H7 (cell line): Measurements from ENCODE around the gene LAMTOR5. TPM values are rescaled to one million over a fixed set of nuclear protein-coding genes. Genes with fewer than 3 reads are reported as not detected.
"Not testable (repeated sequence)": the region's sequence is repeated elsewhere in the genome, so short reads cannot be mapped to it uniquely, and the experiment has no call there.

Experiments used
- DNase-seq: peaks from one replicate; pipeline ENCODE4 v3.0.0; 2012
- H3K27me3 ChIP-seq: 2 replicates; pipeline ENCODE4 v1.6.0; 2011; ENCODE audit warnings: mild to moderate bottlenecking, low read length; ENCODE audit not compliant: control insufficient read depth, insufficient read depth
- H3K36me3 ChIP-seq: replicated peaks from 2 replicates; pipeline ENCODE4 v1.5.1; 2011; ENCODE audit warnings: low read length; ENCODE audit not compliant: control insufficient read depth, insufficient read depth
- H3K4me3 ChIP-seq: 2 replicates; pipeline ENCODE4 v1.5.1; 2011; ENCODE audit warnings: low read depth, mild to moderate bottlenecking, control low read depth, low read length, moderate library complexity; ENCODE audit not compliant: insufficient read depth
- total RNA-seq: library from RNA; depleted of rRNA; stranded (reverse); fragments of >200 nt; shearing (Covaris generic); gene quantifications from 2 replicates; pipeline ENCODE4 v1.2.3, GENCODE V29; 2014

Gene LAMTOR5
- total RNA-seq, 1 experiment from 2014 or later = 40.6 TPM

GRCh38 chr1:110437645-110438299, 30.3 kb upstream of the LAMTOR5 start:
- not testable (repeated sequence) for DNase-seq, H3K27me3 ChIP-seq, H3K4me3 ChIP-seq

GRCh38 chr1:110436635-110437034, 29.1 kb upstream of the LAMTOR5 start:
- Histone ChIP-seq H3K36me3 (no peaks in the 10 kb centered on the region), H3K4me3 (no peak overlapping the region), H3K27me3 (no peaks in the 10 kb centered on the region; the same call in 1 of the 2 replicates)
- no peak for DNase-seq

More at GRCh38 chr1:110437645-110438299, 30.3 kb upstream of the LAMTOR5 start:
- not testable (repeated sequence) for H3K36me3 ChIP-seq

- Histone ChIP-seq H3K4me3 (no peak overlapping the region), H3K27me3 (no peaks in the 10 kb centered on the region; the same call in 1 of the 2 replicates), H3K36me3 (no peaks in the 10 kb centered on the region)
- DNase-seq = no peak
These were observed 27.5 kb upstream of the LAMTOR5 start for GRCh38 chr1:110434946-110435345.

- peak; percentile 77 for DNase-seq
- Histone ChIP-seq H3K27me3 (no peaks in the 10 kb centered on the region; the same call in 1 of the 2 replicates), H3K4me3 (no peak overlapping the region), H3K36me3 (no peaks in the 10 kb centered on the region)
These were observed 26.3 kb upstream of the LAMTOR5 start for GRCh38 chr1:110433803-110434202.

GRCh38 chr1:110433213-110433612, 25.7 kb upstream of the LAMTOR5 start:
- H3K36me3 ChIP-seq = no peaks in the 10 kb centered on the region
- no peaks in the 10 kb centered on the region; the same call in 1 of the 2 replicates for H3K27me3 ChIP-seq
- no peak for DNase-seq

GRCh38 chr1:110430901-110431300, 23.4 kb upstream of the LAMTOR5 start:
- Histone ChIP-seq H3K27me3 (no peaks in the 10 kb centered on the region; the same call in 1 of the 2 replicates), H3K4me3 (no peak overlapping the region), H3K36me3 (no peaks in the 10 kb centered on the region)
- DNase-seq = no peak

More at GRCh38 chr1:110433213-110433612, 25.7 kb upstream of the LAMTOR5 start:
- H3K4me3 ChIP-seq = no peak overlapping the region

- no peaks in the 10 kb centered on the region; the same call in 1 of the 2 replicates for H3K27me3 ChIP-seq
- H3K36me3 ChIP-seq = no peaks in the 10 kb centered on the region
- DNase-seq = no peak
- no peak overlapping the region for H3K4me3 ChIP-seq
These were observed 22.9 kb upstream of the LAMTOR5 start for GRCh38 chr1:110430366-110430765.

- Histone ChIP-seq H3K36me3 (no peaks in the 10 kb centered on the region), H3K4me3 (no peak overlapping the region), H3K27me3 (no peaks in the 10 kb centered on the region; the same call in 1 of the 2 replicates)
- DNase-seq = no peak
These were observed 21.5 kb upstream of the LAMTOR5 start for GRCh38 chr1:110428946-110429345.

- no peak for DNase-seq
- Histone ChIP-seq H3K4me3 (no peak overlapping the region), H3K27me3 (no peaks in the 10 kb centered on the region; the same call in 1 of the 2 replicates), H3K36me3 (no peaks in the 10 kb centered on the region)
These were observed 19.4 kb upstream of the LAMTOR5 start for GRCh38 chr1:110426854-110427253.

- no peaks in the 10 kb centered on the region for H3K36me3 ChIP-seq
- DNase-seq = no peak
- no peaks in the 10 kb centered on the region; the same call in 1 of the 2 replicates for H3K27me3 ChIP-seq
- no peak overlapping the region for H3K4me3 ChIP-seq
These were observed 18.2 kb upstream of the LAMTOR5 start for GRCh38 chr1:110425612-110426152.

GRCh38 chr1:110424699-110425611, 17.5 kb upstream of the LAMTOR5 start:
- no peaks in the 10 kb centered on the region for H3K36me3 ChIP-seq
- no peak overlapping the region for H3K4me3 ChIP-seq
- H3K27me3 ChIP-seq = no peaks in the 10 kb centered on the region
- DNase-seq = no peak

- DNase-seq = no peak
- no peak overlapping the region for H3K4me3 ChIP-seq
- H3K36me3 ChIP-seq = no peaks in the 10 kb centered on the region
- no peaks in the 10 kb centered on the region for H3K27me3 ChIP-seq
These were observed 13.6 kb upstream of the LAMTOR5 start for GRCh38 chr1:110420874-110421793.

- Histone ChIP-seq H3K4me3 (no peak overlapping the region), H3K27me3 (no peaks in the 10 kb centered on the region), H3K36me3 (no peaks in the 10 kb centered on the region)
- DNase-seq = no peak
These were observed 12.6 kb upstream of the LAMTOR5 start for GRCh38 chr1:110420023-110420662.
